Measurements from ENCODE around the gene DLG1. TPM values are rescaled to one million over a fixed set of nuclear protein-coding genes. Genes with fewer than 3 reads are reported as not detected.

Gene DLG1
- total and polyA plus RNA-seq, 9 of the 15 experiments (the other 6 are each of a cell fraction or from before 2014, with no cell fraction given), result 9.4 to 63.5 (median 43.6) TPM

DNA sequence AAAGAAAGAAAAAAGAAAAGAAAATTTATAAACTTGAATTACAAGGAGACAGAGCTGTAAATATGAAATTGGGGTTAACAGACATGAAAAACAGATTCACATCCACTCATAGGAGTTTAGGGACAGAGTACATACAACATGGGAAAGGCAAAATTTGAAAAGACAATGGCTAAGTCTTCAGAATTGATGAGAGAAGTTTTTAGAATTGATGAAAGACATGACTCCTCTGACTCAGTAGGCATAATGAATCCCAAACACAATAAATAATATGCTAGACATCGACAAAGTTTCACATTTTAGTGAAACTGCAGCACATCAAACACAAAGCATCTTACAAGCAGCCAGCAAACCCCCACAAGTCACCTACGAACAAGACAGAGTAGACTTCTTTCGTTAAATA lies 184.4 kb downstream of the DLG1 start (continued):
- TF ChIP-seq POLR3A (IDR thresholded peaks at IDR 0.05; ENCODE audit: borderline replicate concordance, extremely low read depth, insufficient read depth, insufficient read length) (no peak), RB1 (IDR thresholded peaks at IDR 0.05; ENCODE audit: low read depth) (no peak), GATAD2B (IDR thresholded peaks at IDR 0.05; ENCODE audit: borderline replicate concordance) (no peak), ESRRB (CRISPR knock-in tag; IDR thresholded peaks at IDR 0.05; ENCODE audit: borderline replicate concordance) (no peak), NR1H2 (CRISPR knock-in tag; IDR thresholded peaks at IDR 0.05) (no peak), ZBED1 (IDR thresholded peaks at IDR 0.05) (no peak)
- TF ChIP-seq, protein P1, sequence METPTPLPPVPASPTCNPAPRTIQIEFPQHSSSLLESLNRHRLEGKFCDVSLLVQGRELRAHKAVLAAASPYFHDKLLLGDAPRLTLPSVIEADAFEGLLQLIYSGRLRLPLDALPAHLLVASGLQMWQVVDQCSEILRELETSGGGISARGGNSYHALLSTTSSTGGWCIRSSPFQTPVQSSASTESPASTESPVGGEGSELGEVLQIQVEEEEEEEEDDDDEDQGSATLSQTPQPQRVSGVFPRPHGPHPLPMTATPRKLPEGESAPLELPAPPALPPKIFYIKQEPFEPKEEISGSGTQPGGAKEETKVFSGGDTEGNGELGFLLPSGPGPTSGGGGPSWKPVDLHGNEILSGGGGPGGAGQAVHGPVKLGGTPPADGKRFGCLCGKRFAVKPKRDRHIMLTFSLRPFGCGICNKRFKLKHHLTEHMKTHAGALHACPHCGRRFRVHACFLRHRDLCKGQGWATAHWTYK (CRISPR knock-in tag; IDR thresholded peaks at IDR 0.05), result no peak

DNA sequence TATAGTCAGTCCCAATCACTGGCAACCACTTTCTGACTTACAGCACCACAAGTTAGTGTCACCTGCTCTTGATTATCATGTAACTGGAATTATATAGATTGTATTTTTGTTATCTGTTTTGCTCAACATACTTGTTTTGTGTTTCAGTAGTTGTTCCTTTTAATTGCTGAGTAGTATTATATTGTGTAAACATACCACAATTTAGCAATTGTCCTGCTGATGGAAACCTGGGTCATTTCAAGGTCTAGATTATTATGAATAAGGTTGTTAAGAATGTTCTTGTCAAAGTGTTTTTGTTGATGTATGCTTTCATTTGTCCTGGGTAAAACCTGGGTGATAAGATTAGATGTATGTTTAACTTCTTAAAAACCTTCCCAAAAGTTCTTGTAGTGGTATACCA lies 186.7 kb downstream of the DLG1 start:
- no peaks in the 10 kb centered on the region for H3K4me1 ChIP-seq (replicated peaks in 1 of 2; ENCODE audit: control insufficient read depth in 2 of 2, insufficient read depth in 2 of 2, low read length in 2 of 2)
- H3K9me3 ChIP-seq (replicated peaks; ENCODE audit: control insufficient read depth, insufficient read depth, low read depth, low read length), result no peaks in the 10 kb centered on the region
- TF ChIP-seq ZNF316 (IDR thresholded peaks at IDR 0.05) (peak; percentile 56), COPS2 (conservative IDR thresholded peaks at IDR 0.05) (no peak), HNRNPL (IDR thresholded peaks at IDR 0.05; ENCODE audit: low read depth, low read length) (no peak), DACH1 (IDR thresholded peaks at IDR 0.05; ENCODE audit: partially characterized antibody) (no peak)
- POLR2A ChIA-PET, result no interaction called here
- H2AFZ ChIP-seq (ENCODE audit: low read depth, low read length), result no peak overlapping the region
- no peak overlapping the region for H3K4me3 ChIP-seq
- H3K27ac ChIP-seq (ENCODE audit: extremely low read depth, low read depth, low read length), result no peak overlapping the region
- intact Hi-C loops (cut with micrococcal nuclease) (no loop called here), in situ Hi-C loops (cut with MboI) (no loop called here)
- H3K27me3 ChIP-seq (ENCODE audit: control insufficient read depth in 2 of 2, insufficient read depth in 2 of 2, low read length in 2 of 2), result no peaks in the 10 kb centered on the region
- BruUV-seq (replicated peaks), result no TSS peak
- CTCF ChIA-PET (ENCODE audit: low intra/inter-chr PET ratio), result no interaction called here
- H3K36me3 ChIP-seq (ENCODE audit: control insufficient read depth, insufficient read depth, low read length), result peaks cover 44% of the 10 kb centered on the region
- no peak overlapping the region for H3K4me2 ChIP-seq (ENCODE audit: insufficient read depth, low read length)
- H3K9me1 ChIP-seq (ENCODE audit: control insufficient read depth, insufficient read depth, low read length), result no peaks in the 10 kb centered on the region
- no peak for ATAC-seq
- H3K79me2 ChIP-seq (ENCODE audit: control insufficient read depth, insufficient read depth, low read length), result no peaks in the 10 kb centered on the region
- no peak for DNase-seq (ENCODE audit: extremely low read depth in 1 of 4, low spot score in 3 of 4)
- H4K20me1 ChIP-seq (replicated peaks; ENCODE audit: control insufficient read depth, insufficient read depth, low read length), result no peaks in the 10 kb centered on the region
- H3K9ac ChIP-seq (ENCODE audit: insufficient read depth in 1 of 2, low read depth in 2 of 2, low read length in 2 of 2), result no peak overlapping the region
- FAIRE-seq, result no peak
